Esophagus muscularis mucosa (tissue), 4 donors: Measurements from ENCODE around the gene ELAVL1.

Source experiments
- CTCF ChIP-seq, 3 experiments: fragments of 200-600 bp in 2 of 3; fragments of 450-650 bp in 1 of 3; sonication (generic) in 2 of 3; IDR thresholded peaks; one replicate each; pipeline ENCODE4 v1.5.1; 2017 to 2019; ENCODE audit warnings: antibody characterized with exemption in 3 of 3, mild to moderate bottlenecking in 2 of 3, moderate library complexity in 1 of 3
- EP300 ChIP-seq: sonication (generic); formaldehyde crosslinking; IDR thresholded peaks from one replicate; pipeline ENCODE4 v1.6.1; 2017; ENCODE audit warnings: antibody characterized with exemption
- POLR2AphosphoS5 ChIP-seq, 2 donors: sonication (generic); formaldehyde crosslinking; IDR thresholded peaks; one replicate each; pipeline ENCODE4 v1.6.1; 2017; ENCODE audit warnings: antibody characterized with exemption in 2 of 2

GRCh38 chr19:7959211-7959610 lies 46.2 kb downstream of the ELAVL1 start:
- no peak for TF ChIP-seq CTCF (IDR thresholded peaks at IDR 0.05)
- no peak for TF ChIP-seq POLR2AphosphoS5 (IDR thresholded peaks at IDR 0.05)
- no peak for TF ChIP-seq EP300
